Inflammatory macrophage (primary cell): ENCODE measurements around the gene PIP4K2B.

ENCODE experiments used
- DNase-seq, 2 donors: peaks; one replicate each; pipeline ENCODE4 v3.0.0-alpha.2; 2020 to 2022

Gene PIP4K2B

DNA sequence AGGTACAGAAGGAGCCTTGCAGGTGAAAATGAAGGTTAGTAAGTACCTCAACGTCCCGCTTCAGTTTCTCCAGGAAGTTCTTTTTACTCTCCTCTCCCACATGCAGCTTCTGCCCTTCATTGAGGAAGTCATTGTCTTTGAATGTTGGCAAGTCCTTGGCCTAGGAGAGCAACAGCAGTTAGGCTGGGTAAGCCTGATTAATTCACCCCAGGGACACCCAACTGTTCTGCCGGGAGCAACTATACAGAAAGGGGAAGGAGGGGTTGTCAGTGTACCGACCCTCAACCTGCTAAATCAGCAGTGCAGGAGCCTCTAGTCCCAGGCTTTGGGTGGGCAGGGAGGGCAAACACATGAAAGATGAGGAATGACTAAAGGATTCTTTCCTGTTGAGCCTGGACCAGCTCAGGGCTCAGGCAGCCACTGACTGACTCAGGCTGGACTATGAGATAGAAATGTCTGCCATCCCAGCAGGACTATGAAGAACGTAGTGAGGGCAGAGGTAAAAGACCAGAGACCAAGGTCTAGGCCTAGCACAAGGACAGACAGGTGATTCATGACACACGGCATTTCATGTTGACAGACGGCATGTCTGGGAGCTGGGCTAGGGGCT, 21.6 kb downstream of the PIP4K2B start:
- no peak for DNase-seq

DNA sequence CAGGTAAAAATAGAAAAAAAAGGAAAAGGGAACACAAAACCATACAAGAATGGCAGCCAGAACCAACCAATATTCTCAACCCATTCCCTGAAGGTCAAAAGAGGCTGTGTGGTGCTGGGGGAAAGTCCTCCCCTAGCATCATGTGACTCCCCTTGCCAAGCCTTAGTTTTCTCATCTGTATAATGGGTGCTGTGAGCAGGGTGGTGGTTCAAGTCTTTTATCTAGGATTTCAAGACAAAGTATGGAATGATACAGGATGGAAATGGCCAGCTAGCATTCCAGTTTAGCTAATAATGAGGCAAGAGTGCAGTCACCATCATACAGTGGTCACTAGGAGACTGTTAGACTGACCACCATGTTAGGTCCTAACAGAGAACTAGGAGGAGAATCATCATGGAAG, 26.1 kb downstream of the PIP4K2B start:
- no peak for DNase-seq

DNA sequence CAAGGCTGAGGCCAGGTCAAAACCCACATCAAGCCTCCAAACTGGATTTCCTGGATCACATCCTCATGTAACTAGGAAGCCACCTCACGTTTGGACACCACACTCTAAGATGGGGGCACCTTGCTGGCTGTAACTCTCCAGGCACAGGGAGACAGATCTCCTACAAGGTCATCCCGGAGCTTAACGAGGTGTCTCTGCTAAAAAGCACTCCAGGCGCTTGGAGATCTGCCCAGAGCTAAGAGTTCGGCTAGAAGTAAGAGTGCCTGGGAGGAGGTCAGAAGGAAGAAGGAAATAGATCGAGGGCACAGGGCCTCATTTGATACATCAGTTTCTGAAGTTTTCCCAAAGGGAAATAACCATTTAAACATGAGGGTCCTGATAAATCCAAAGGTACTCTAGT, 30.9 kb downstream of the PIP4K2B start:
- DNase-seq, result no peak

DNA sequence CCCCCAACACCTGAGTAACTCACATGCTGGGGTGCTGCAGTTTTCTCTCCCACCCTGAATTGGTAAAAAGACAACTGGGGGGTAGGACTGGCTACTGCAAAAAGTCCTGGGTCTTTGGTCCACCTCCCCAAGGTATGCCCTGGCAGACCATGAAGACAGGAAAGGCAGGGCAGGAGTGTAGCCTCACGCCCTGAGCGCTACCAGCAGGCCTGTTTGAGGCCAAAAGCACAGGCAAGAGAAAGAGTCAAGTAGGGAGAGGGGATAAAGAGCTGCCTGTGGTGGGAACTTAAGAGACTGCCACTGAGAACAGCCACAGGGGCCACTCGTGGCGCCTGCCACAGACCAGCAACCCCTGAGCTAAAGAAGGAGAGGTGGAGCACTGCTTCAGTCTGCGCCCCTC, 33.0 kb downstream of the PIP4K2B start:
- no peak for DNase-seq

- no peak for DNase-seq
Observed at GRCh38 chr17:38762231-38762630, 37.1 kb downstream of the PIP4K2B start.

GRCh38 chr17:38761612-38762011, 37.7 kb downstream of the PIP4K2B start:
- peak in 1 of 2 donors; percentile 14 for DNase-seq

DNA sequence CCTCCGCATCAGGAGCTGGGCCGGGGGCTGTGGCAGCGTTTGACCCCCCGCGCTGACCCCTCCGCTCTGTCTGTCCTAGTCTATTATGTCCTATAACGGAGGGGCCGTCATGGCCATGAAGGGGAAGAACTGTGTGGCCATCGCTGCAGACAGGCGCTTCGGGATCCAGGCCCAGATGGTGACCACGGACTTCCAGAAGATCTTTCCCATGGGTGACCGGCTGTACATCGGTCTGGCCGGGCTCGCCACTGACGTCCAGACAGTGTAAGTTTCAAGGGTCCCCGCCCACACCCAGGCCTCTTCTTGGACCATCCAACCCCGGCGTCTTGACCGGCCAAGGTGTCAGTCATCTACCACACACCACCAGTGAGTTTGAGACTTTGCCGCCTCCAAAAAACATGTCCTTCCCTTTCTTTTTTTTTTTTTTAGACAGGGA, 46.3 kb downstream of the PIP4K2B start:
- no peak for DNase-seq

- DNase-seq, result peak; percentile 100
Observed at GRCh38 chr17:38752308-38753070, 46.9 kb downstream of the PIP4K2B start, which contains the start of gene PSMB3. Gene PSMB3 (plus strand): TSS chr17:38752741. CDS start chr17:38752827, 86 bp downstream.

DNA sequence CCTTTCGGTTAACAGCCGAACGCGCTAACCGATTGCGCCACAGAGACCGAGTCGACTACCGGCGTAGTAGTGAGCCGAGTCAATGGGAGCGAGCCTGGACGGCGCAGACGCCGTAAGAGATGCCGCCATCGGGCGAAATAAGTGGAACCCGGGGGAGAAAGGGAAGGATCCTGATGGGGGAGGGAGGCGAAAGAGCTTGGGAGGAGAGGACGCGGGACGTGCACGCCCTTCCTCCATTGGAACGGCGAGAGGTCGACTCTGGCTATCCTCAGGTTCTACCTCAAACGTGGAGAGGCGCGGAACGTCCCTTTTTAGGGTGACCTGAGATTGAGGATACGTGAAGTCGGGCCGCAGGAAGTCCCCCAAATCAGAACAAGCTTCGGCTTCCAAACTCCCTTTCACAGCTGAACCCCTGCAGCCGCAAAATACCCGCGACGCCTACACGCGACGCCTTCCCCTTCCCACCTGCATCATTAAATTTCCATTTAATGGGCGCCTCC, 47.5 kb downstream of the PIP4K2B start:
- peak; percentile 89 to 90 for DNase-seq

GRCh38 chr17:38751144-38751807, 48.1 kb downstream of the PIP4K2B start:
- peak in 1 of 2 donors; percentile 25 for DNase-seq

DNA sequence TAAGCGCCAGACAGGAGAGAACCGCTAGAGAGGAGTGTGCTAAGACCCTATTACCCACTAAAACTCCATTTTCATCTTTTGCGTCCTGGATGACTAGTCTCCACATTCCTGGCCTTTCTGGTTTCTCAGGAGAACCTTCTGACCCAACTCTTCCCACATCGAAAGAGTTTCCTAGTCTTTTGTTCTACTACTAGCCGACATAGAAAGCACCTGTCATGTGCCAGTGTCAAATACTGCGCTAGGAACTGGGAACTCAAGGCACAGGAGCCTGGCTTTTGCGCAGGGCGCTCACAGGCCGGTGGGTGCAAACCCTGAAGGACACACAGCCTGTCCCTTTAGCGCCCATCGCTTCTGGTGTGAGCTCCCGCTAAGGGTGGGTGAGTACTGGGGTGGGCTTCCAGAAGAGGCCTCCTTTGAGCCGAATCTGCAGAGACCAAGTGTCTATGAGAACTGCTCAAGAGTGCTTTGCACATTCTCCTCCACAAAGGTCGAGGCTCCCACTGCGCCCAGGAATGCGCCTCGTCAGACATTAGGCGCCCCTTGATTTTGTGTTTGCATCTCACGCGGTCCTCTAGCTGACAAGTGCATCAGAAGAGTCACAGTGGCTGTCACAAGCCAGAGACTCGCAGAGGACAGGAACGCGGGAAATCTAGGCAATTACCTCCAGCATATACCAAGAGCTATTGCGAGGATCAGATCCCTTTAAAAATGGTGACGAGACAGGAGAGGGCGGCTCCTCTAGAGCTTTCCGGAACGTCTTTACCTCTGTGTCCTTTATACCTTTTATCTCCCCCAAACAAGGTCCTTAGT, 48.8 kb downstream of the PIP4K2B start:
- peak in 1 of 2 donors; percentile 25 for DNase-seq

GRCh38 chr17:38750044-38750311, 49.4 kb downstream of the PIP4K2B start:
- DNase-seq, result no peak

DNA sequence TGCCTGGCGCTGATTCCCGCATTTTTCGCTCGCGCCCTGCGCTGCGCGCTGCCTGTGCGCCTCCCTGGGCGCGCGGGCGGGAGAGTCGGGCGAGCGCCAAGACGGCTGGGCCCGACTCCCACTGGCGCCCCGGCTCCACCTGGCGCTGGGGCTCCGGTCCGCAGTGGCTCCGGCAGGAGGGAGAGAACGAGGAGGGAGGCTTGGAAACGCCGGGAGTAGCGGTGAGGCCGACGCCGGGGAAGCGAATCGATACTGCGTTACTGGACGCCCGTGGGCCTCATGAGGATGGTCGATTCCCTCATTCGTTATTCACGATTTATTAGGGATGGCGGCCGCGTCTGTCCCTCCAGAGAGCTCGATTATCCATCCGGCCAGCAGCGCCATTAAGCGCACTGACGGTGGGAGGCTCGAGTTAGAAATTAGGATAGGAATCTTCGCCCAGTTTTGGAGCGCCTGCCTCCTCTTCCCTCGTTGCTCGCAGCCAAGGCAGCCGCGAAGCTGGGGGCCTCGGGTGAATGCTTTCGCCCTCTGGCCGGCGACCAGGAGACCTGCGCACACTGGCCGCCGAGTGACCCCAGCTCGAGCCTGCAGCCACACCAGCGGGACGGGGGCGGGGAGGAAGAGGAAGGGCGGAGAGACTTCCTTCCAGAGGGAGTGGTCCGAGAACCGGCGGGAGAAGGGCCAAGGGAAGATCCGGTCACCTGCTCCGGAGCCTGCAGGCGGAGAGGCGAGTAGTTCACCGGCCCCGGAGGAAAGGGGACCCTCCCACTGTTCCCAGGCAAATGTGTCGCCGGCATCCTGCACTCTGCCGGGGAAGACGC, 49.9 kb downstream of the PIP4K2B start:
- DNase-seq, result peak; percentile 83

- DNase-seq, result no peak
Observed at GRCh38 chr17:38748892-38749222, 50.5 kb downstream of the PIP4K2B start.

DNA sequence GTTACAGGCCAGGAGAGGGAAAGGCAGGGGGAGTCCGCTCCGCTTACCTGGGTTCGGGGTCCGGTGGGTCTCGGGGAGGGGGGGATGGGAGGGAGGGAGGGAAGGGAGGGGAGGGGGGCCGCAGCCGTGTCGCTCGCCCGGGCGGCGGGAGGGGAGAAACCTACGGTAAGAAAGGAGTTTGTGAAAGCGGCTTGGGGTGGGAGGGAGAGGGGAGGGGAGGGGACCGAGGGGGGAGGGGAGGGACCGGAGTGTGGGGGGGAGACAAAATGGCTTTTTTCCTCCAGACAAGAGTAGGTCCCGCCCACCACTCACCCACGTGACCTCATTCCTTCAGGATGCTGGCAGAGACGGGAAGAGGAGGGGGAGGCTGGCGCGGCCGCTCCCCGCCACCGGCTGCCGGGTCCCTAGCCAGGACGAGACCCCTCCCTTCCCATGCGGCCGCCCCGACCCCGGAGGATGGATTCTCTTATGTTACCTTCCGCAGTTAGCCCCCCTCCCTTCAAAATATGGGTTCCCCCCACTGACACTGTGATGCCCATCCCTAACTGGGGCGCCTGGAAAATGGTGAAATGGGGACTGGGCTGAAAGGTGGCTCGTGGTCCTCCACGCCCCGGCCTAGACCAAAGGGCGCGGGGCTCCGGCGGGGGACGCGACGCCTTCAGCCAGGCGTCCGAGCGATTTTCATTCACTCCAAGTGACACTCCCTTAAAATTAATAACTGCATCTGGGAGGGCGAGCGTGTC, 51.0 kb downstream of the PIP4K2B start, which contains the start of gene PCGF2:
Gene PCGF2 (minus strand): TSS at position 188 of the 743 bp plus-strand sequence. CDS start 7,934 bp downstream, outside the sequence.
- no peak for DNase-seq

DNA sequence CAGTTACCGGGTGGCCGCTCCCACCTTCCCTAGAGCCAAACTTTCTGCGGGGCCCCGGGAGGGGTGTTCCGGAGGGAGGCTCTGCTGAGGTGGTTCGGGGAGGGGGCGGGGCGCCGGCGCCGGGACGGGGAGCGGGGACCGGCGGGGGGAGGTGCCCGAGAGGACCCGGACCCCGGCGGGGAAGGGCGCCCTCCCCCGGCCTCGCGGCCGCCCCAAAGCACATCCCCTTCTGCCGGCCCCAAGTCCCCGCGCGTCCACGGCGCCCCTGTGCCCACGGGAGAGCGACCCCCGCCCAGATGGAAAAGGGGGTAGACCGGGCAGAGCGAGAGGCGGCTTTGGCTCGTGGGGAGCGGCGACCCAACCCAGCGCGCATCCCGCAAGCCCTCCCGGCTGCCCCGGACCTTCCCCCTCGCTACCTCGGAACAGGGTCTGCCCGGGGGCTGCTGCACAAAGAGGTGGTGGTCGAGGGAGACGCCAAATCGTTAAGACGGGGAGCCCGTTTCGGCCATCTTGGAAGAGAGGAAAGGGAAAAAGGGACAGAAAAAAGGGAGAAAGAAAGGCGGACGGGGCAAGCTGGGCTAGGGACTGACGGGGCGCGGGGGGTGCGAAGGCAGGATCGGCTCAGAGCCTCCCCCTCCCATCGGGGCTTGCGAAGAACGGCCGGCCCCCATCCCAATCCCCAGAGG, 51.8 kb downstream of the PIP4K2B start:
- DNase-seq, result no peak

DNA sequence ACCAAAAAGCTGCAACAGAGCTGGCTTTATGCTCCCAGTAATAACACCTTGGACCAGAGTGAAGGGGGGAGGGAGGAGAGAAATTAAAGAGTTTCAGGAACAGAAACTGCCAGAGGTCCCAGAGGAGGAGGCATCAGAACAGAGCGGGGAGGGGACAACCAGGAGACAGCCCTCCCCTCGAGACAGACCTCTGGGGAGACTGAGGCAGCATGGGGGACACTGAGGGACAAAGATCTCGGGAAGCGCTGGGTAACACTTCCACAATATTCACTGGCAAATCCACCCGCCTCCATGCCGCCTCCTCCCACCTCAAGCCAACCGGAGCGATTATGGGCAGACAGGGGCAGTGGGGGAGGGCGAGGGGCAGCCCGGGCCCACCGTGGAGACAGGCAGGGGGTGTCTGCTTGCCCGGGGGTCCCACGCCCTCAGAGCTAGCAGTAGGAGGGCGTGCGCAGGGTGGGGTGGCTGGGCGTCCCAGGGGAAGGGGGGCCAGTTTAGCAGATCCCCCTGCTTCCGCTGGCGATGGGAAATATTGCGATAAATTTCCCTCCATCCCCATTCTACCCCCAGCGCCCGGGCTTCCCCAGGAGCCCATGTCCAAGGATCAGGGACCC, 52.4 kb downstream of the PIP4K2B start:
- DNase-seq, result no peak

- no peak for DNase-seq
Observed at GRCh38 chr17:38746004-38746848, 53.1 kb downstream of the PIP4K2B start.

DNA sequence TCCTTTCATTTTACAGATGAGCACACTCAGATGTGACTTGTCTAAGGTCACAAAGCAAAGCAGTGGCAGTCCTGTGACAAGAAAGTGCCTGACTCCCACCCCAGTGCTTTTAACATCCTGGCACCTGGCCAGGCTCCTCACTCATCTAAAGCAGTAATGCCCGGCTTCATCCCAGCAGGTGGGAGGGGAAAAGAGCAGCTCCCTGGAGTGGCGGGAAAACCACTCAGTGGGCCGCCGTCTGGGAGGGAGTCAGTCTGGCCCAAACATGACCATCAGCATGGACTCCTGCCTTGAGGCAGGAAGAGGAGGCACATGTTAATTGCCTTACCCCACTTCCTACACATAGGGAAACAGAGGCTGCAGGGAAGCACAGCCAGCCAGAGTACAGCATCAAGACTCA, 53.8 kb downstream of the PIP4K2B start:
- DNase-seq, result no peak
